Testis (tissue), 3 donors: ENCODE measurements around the gene SHANK2. TPM values are rescaled to one million over a fixed set of nuclear protein-coding genes. Genes with fewer than 3 reads are reported as not detected.

Experiments used
- DNase-seq: peaks from one replicate; pipeline ENCODE4 v3.0.0-alpha.2; 2019
- H3K27ac ChIP-seq, 2 donors: fragments of 200-600 bp; sonication (generic); one replicate each; pipeline ENCODE4 v1.5.1; 2019
- H3K27me3 ChIP-seq: fragments of 200-600 bp; sonication (generic); one replicate; pipeline ENCODE4 v1.5.1; 2019
- H3K36me3 ChIP-seq: fragments of 200-600 bp; sonication (generic); one replicate; pipeline ENCODE4 v1.5.1; 2017; ENCODE audit warnings: low read depth; ENCODE audit errors: missing control alignments
- H3K4me1 ChIP-seq: fragments of 200-600 bp; sonication (generic); one replicate; pipeline ENCODE4 v1.5.1; 2019
- H3K4me3 ChIP-seq, 2 donors: fragments of 200-600 bp; sonication (generic); one replicate each; pipeline ENCODE4 v1.5.1; 2017 to 2019
- H3K9me3 ChIP-seq: fragments of 200-600 bp; sonication (generic); one replicate; pipeline ENCODE4 v1.5.1; 2017
- POLR2A ChIP-seq: fragments of 450-650 bp; IDR thresholded peaks from one replicate; pipeline ENCODE4 v1.6.1; 2017; ENCODE audit warnings: antibody characterized with exemption, mild to moderate bottlenecking, moderate library complexity
- WGBS, 2 donors: methylation state at CpG; one replicate each; pipeline ENCODE4 v1.1.5; 2018; 5-methylcytosine and 5-hydroxymethylcytosine counted together
- intact Hi-C: fragments of 100-400 bp; cut with DNase I; formaldehyde crosslinking; loops from one replicate; pipeline ENCODE4 v1.15.1; 2023; ENCODE audit warnings: low total_unique reads
- polyA plus RNA-seq: library from polyadenylated mRNA; stranded (reverse); fragments of 350-450 nt; fragmentation: Illumina TruSeq; extraction: RNeasy Lipid Tissue Mini Kit (QIAGEN cat#74804); gene quantifications from one replicate; pipeline ENCODE4 v1.2.3, GENCODE V29; 2014; ENCODE audit warnings: low read depth, low replicate concordance; ENCODE audit not compliant: insufficient read depth
- total RNA-seq, 2 donors: library from RNA; depleted of rRNA; stranded (reverse); fragments of >200 nt; gene quantifications; one replicate each; pipeline ENCODE4 v1.2.3, GENCODE V29; 2016
- TF ChIP-seq, protein P1 (sequence below), 3 experiments: fragments of 450-650 bp in 2 of 3; fragments of 200-600 bp in 1 of 3; sonication (generic) in 1 of 3; IDR thresholded peaks; one replicate each; pipeline ENCODE4 v1.5.1; 2016 to 2019; ENCODE audit warnings: antibody characterized with exemption in 3 of 3, mild to moderate bottlenecking in 2 of 3, moderate library complexity in 1 of 3

Gene SHANK2
- total and polyA plus RNA-seq, 3 donors from 2014 or later: 4.3 to 13.9 (median 8.0) TPM

DNA sequence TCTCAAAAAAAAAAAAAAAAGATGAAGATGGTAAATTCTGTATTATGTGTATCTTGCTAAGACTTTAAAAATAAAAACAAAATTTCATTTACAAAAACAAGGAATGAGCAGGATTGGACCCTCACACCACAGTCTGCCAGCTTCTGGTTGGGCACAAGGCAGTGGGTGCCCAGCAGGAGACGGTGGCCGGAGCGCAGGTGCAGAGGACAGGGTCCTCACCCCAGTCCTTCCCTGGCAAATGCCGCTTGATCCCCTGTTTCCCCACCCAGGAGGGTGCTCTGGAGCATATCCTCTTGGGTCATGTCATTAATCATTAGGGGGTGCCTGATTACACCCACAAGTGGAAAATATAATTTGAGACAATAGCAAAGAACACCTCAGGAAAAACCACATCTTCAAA lies 31.2 kb downstream of the SHANK2 start:
- H3K9me3 ChIP-seq: no peaks in the 10 kb centered on the region
- H3K4me3 ChIP-seq: no peak overlapping the region
- intact Hi-C loops: no loop called here
- H3K27me3 ChIP-seq: no peaks in the 10 kb centered on the region
- no peaks in the 10 kb centered on the region for H3K36me3 ChIP-seq
- H3K4me1 ChIP-seq: no peaks in the 10 kb centered on the region
- TF ChIP-seq, protein P1, sequence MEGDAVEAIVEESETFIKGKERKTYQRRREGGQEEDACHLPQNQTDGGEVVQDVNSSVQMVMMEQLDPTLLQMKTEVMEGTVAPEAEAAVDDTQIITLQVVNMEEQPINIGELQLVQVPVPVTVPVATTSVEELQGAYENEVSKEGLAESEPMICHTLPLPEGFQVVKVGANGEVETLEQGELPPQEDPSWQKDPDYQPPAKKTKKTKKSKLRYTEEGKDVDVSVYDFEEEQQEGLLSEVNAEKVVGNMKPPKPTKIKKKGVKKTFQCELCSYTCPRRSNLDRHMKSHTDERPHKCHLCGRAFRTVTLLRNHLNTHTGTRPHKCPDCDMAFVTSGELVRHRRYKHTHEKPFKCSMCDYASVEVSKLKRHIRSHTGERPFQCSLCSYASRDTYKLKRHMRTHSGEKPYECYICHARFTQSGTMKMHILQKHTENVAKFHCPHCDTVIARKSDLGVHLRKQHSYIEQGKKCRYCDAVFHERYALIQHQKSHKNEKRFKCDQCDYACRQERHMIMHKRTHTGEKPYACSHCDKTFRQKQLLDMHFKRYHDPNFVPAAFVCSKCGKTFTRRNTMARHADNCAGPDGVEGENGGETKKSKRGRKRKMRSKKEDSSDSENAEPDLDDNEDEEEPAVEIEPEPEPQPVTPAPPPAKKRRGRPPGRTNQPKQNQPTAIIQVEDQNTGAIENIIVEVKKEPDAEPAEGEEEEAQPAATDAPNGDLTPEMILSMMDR (IDR thresholded peaks at IDR 0.05): no peak
- DNase-seq: no peak
- no peak overlapping the region for H3K27ac ChIP-seq
- 90 to 98% methylated on average over 4 of the region's 4 CpGs for WGBS, 2 donors

DNA sequence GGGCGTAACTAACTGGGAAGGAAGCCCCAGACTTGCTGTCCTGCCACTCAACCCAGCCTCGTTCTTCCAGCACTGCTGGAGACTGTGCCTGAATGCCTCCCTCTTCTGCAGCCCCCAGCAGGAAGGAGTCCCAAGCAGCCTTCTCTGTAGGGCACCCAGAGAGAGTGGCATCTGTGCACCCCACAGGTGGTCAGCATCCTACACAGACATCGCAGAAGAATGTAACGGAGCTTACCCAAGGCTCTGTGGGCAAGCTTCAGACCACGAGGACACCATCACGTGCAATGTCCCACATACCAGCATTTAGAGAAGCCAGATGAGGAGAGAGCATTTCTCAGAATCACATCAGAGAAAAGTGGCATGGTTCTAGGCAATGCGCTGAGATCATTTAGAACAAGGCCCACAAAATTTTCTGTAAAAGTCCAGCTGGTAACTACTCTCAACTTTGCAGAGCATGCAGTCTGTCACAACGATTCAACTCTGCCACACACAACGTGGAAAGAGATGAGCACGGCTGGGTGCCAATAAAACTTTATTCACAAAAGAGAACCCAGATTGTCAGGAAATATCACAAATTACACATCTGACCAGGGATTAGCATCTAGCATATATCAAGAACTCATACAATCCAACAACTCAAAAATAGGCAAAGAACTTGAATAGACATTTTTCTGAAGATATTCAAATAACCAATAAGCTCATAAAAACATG lies 33.4 kb downstream of the SHANK2 start:
- Histone ChIP-seq H3K36me3 (no peaks in the 10 kb centered on the region), H3K27me3 (no peaks in the 10 kb centered on the region), H3K4me3 (no peak overlapping the region), H3K27ac (no peak overlapping the region), H3K9me3 (no peaks in the 10 kb centered on the region), H3K4me1 (no peaks in the 10 kb centered on the region)
- DNase-seq: no peak
- intact Hi-C loops: no loop called here
- TF ChIP-seq, protein P1 (IDR thresholded peaks at IDR 0.05): no peak
- TF ChIP-seq POLR2A: no peak
- WGBS, 2 donors: 90 to 95% methylated on average over 10 of the region's 10 CpGs

DNA sequence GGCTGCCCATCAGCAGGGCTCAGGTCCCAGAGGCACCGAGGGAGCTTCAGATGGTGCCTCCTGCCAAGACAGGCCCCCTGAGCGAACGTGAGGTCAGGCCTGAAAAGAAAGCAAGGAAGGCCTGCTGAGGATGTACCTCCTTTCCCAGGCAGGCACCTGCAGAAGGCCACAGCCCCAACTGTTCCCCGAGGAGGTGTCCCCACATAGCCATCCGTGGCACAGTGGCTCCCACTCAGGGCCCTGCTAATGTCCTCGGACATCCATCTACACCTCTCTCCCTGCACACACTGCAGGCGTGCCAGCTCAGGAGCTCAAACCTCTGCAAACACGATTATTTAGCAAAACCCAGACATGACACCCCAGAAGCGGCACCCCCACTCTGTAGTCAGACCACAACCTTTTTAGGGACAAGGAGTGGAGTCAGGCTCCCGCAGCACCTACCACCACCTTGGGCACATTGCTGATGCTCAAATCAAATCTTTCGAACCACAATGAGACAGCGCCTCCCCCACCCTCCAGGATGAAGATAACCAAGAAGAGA lies 36.9 kb downstream of the SHANK2 start:
- no peaks in the 10 kb centered on the region for H3K4me1 ChIP-seq
- intact Hi-C loops: no loop called here
- no peaks in the 10 kb centered on the region for H3K9me3 ChIP-seq
- H3K27me3 ChIP-seq: no peaks in the 10 kb centered on the region
- no peak for DNase-seq
- TF ChIP-seq, protein P1 (IDR thresholded peaks at IDR 0.05): no peak
- no peak for TF ChIP-seq POLR2A
- 93 to 94% methylated on average over 11 to 12 of the region's 12 CpGs for WGBS, 2 donors
- no peak overlapping the region for H3K4me3 ChIP-seq
- no peaks in the 10 kb centered on the region for H3K36me3 ChIP-seq
- no peak overlapping the region for H3K27ac ChIP-seq

DNA sequence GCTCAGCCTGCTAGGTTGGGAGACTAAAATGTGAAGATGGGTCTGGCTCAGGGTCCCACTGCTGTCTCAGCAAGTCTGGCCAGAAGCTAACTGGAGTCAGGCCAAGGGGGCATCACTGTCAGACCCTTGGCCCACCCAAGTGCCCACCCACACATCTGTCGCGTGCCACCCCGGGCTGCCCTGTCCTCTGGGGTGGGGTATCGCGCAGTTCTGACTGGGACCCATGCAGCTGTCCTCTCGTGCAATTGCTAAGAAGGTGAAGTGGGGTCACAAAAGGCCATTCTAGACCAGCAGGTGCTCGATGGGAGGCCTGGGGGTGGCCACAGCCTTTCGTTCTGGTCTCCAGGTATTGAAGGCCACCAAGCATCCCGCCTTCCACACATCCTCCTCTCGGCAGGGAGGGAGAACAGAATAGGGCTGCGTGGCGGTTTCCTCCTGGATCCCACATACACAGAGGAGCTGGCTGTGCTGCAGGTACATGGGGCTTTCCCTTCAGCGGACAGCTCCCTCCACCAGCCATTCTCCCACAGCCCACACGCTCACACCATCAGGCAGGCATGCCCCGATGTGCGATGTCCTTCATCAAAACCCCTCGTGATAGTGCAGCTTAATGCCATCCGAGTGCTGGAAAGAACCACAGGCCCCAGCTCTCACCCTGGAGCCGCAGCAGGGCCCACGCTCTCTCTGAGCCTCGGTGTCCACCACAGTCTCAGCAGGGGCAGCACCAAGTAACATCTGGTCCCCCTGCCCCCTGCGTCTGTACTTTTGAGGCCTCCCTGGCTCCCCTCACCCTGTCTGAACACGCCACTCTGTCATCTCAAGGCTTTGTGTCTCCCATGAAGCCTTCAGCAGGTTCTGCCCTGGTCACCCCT lies 37.6 kb downstream of the SHANK2 start:
- 89 to 93% methylated on average over 13 to 23 of the region's 23 CpGs for whole genome bisulfite sequencing, 2 donors
- H3K4me1 ChIP-seq: no peaks in the 10 kb centered on the region
- H3K27ac ChIP-seq: no peak overlapping the region
- no peak for DNase-seq
- no peak for TF ChIP-seq POLR2A
- TF ChIP-seq, protein P1 (IDR thresholded peaks at IDR 0.05): no peak
- H3K36me3 ChIP-seq: no peaks in the 10 kb centered on the region
- H3K4me3 ChIP-seq: no peak overlapping the region
- intact Hi-C loops: no loop called here
- H3K9me3 ChIP-seq: no peaks in the 10 kb centered on the region
- no peaks in the 10 kb centered on the region for H3K27me3 ChIP-seq
